Glutamatergic neuron (in vitro differentiated cells): ENCODE measurements around the gene FAM168A. TPM values are rescaled to one million over a fixed set of nuclear protein-coding genes. Genes with fewer than 3 reads are reported as not detected.
A peak's percentile ranks its signal among the peaks of the same experiment; 100 is the strongest.

Source experiments
- DNase-seq: peaks from one replicate; pipeline ENCODE4 v3.0.0; 2022
- H3K27ac Mint-ChIP-seq: one replicate; pipeline ENCODE4 v1.8.0; 2020; ENCODE audit warnings: mild to moderate bottlenecking, mixed read lengths, inconsistent platforms; ENCODE audit not compliant: unreplicated experiment
- H3K27me3 Mint-ChIP-seq: one replicate; pipeline ENCODE4 v1.8.0; 2020; ENCODE audit warnings: mild to moderate bottlenecking, moderate library complexity, mixed read lengths, inconsistent platforms; ENCODE audit not compliant: unreplicated experiment
- H3K36me3 Mint-ChIP-seq: one replicate; pipeline ENCODE4 v1.8.0; 2020; ENCODE audit warnings: mild to moderate bottlenecking, mixed read lengths, inconsistent platforms; ENCODE audit not compliant: unreplicated experiment
- H3K4me1 Mint-ChIP-seq: one replicate; pipeline ENCODE4 v1.8.0; 2020; ENCODE audit warnings: mild to moderate bottlenecking, low read depth, mixed read lengths, inconsistent platforms; ENCODE audit not compliant: unreplicated experiment
- H3K4me3 Mint-ChIP-seq: one replicate; pipeline ENCODE4 v1.8.0; 2020; ENCODE audit warnings: mild to moderate bottlenecking, mixed read lengths, inconsistent platforms; ENCODE audit not compliant: unreplicated experiment
- H3K9me3 Mint-ChIP-seq: one replicate; pipeline ENCODE4 v1.8.0; 2020; ENCODE audit warnings: mild to moderate bottlenecking, moderate library complexity, mixed read lengths, inconsistent platforms; ENCODE audit not compliant: unreplicated experiment
- CTCF ChIP-seq: fragments of 200-600 bp; sonication (generic); IDR thresholded peaks from one replicate; pipeline ENCODE4 v1.5.0; 2021; ENCODE audit not compliant: partially characterized antibody, unreplicated experiment
- total RNA-seq: library from RNA; stranded (reverse); fragmentation: NEBNext Ultra II Directional; extraction: Animal tissue kit (Norgen Biotek cat#: 25700); gene quantifications from one replicate; pipeline ENCODE4 v1.2.1, GENCODE V29; 2021; ENCODE audit not compliant: unreplicated experiment

Gene FAM168A
- total RNA-seq, 1 donor from 2014 or later: 84.3 TPM

GRCh38 chr11:73570415-73571114 lies 27.3 kb downstream of the FAM168A start:
- no peak for DNase-seq
- Mint-ChIP-seq H3K36me3 (no peaks in the 10 kb centered on the region), H3K9me3 (peaks cover 4% of the 10 kb centered on the region), H3K4me1 (peaks cover 33% of the 10 kb centered on the region), H3K27me3 (peaks cover 5% of the 10 kb centered on the region), H3K4me3 (no peak overlapping the region), H3K27ac (peak overlapping the region; percentile 30)
- TF ChIP-seq CTCF: no peak

- Mint-ChIP-seq H3K4me3 (peak overlapping the region; percentile 41), H3K36me3 (no peaks in the 10 kb centered on the region), H3K27ac (peak overlapping the region; percentile 89), H3K27me3 (peaks cover 3% of the 10 kb centered on the region), H3K4me1 (peaks cover 38% of the 10 kb centered on the region), H3K9me3 (peaks cover 4% of the 10 kb centered on the region)
- DNase-seq: no peak
- TF ChIP-seq CTCF: no peak
Observed at GRCh38 chr11:73566977-73567755, 30.7 kb downstream of the FAM168A start.

- TF ChIP-seq CTCF: no peak
- no peak overlapping the region for H3K4me3 Mint-ChIP-seq
- no peak for DNase-seq
- H3K27ac Mint-ChIP-seq: peak overlapping the region; percentile 89
- H3K9me3 Mint-ChIP-seq: peaks cover 4% of the 10 kb centered on the region
- peaks cover 39% of the 10 kb centered on the region for H3K4me1 Mint-ChIP-seq
- H3K27me3 Mint-ChIP-seq: peaks cover 5% of the 10 kb centered on the region
- H3K36me3 Mint-ChIP-seq: no peaks in the 10 kb centered on the region
Observed at GRCh38 chr11:73566422-73566821, 31.5 kb downstream of the FAM168A start.

- Mint-ChIP-seq H3K9me3 (peaks cover 4% of the 10 kb centered on the region), H3K27ac (peak overlapping the region; percentile 49), H3K36me3 (no peaks in the 10 kb centered on the region), H3K4me1 (peaks cover 37% of the 10 kb centered on the region), H3K27me3 (peaks cover 5% of the 10 kb centered on the region), H3K4me3 (no peak overlapping the region)
- TF ChIP-seq CTCF: no peak
- no peak for DNase-seq
Observed at GRCh38 chr11:73565804-73566203, 32.1 kb downstream of the FAM168A start.

GRCh38 chr11:73564903-73565302 lies 33.0 kb downstream of the FAM168A start:
- TF ChIP-seq CTCF: no peak
- Mint-ChIP-seq H3K9me3 (peaks cover 4% of the 10 kb centered on the region), H3K27ac (peak overlapping the region; percentile 92), H3K27me3 (peaks cover 5% of the 10 kb centered on the region), H3K4me3 (no peak overlapping the region), H3K4me1 (peaks cover 34% of the 10 kb centered on the region), H3K36me3 (no peaks in the 10 kb centered on the region)
- no peak for DNase-seq
